OCI-LY3 (cell line): ENCODE results near the gene METTL1.

Experiments
- H2AFZ ChIP-seq: fragments of 200-600, 300-600 bp; shearing (Covaris generic); 2 replicates; pipeline ENCODE4 v1.6.0; 2014; ENCODE audit warnings: antibody characterized with exemption, low read depth, low read length
- H3K27ac ChIP-seq: fragments of 200-600, 300-600 bp; sonication (generic); 2 replicates; pipeline ENCODE4 v1.5.1; 2014; ENCODE audit warnings: mild to moderate bottlenecking, low read length, moderate library complexity, mixed read lengths
- H3K27me3 ChIP-seq: fragments of 200-600, 300-600 bp; sonication (generic); 2 replicates; pipeline ENCODE4 v1.6.1; 2014; ENCODE audit warnings: low read depth, low read length, mixed read lengths
- H3K36me3 ChIP-seq: fragments of 200-600, 300-600 bp; sonication (generic); replicated peaks from 2 replicates; pipeline ENCODE3; 2014; ENCODE audit warnings: low read depth, low read length, mixed read lengths
- H3K4me1 ChIP-seq: fragments of 300-600, 200-600 bp; sonication (generic); 2 replicates; pipeline ENCODE4 v1.6.1; 2014; ENCODE audit warnings: low read length, mixed read lengths
- H3K4me2 ChIP-seq: fragments of 200-600, 300-600 bp; sonication (generic); 2 replicates; pipeline ENCODE4 v1.6.1; 2014; ENCODE audit warnings: low read length, mixed read lengths
- H3K4me3 ChIP-seq: fragments of 300-600, 200-600 bp; sonication (generic); 2 replicates; pipeline ENCODE4 v1.5.1; 2014; ENCODE audit warnings: antibody characterized with exemption, mild to moderate bottlenecking, low read length, moderate library complexity
- H3K79me2 ChIP-seq: fragments of 300-600, 200-600 bp; shearing (Covaris generic); 2 replicates; pipeline ENCODE4 v1.6.1; 2014; ENCODE audit warnings: mild to moderate bottlenecking, low read length, mixed read lengths
- H3K9ac ChIP-seq: fragments of 300-600, 200-600 bp; shearing (Covaris generic); 2 replicates; pipeline ENCODE4 v1.6.0; 2014; ENCODE audit warnings: mild to moderate bottlenecking, low read length, moderate library complexity
- H3K9me3 ChIP-seq: fragments of 200-600, 300-600 bp; shearing (Covaris generic); 2 replicates; pipeline ENCODE4 v1.6.1; 2014; ENCODE audit warnings: low read length, mixed read lengths; ENCODE audit not compliant: insufficient read depth
- H4K20me1 ChIP-seq: fragments of 200-600, 300-600 bp; sonication (generic); 2 replicates; pipeline ENCODE4 v1.6.1; 2016; ENCODE audit warnings: low read length, mixed read lengths; ENCODE audit not compliant: insufficient read depth
- EZH2phosphoT487 ChIP-seq: fragments of 200-600 bp; shearing (Covaris generic); IDR thresholded peaks from 2 replicates; pipeline ENCODE4 v1.6.1; 2018; ENCODE audit warnings: antibody characterized with exemption, mixed run types, low read depth
- TF ChIP-seq, protein P1 (sequence below): fragments of 200-600, 300-600 bp; sonication (generic); IDR thresholded peaks from 2 replicates; pipeline ENCODE4 v1.5.1; 2014; ENCODE audit warnings: antibody characterized with exemption, low read length, low read depth

The METTL1 gene

DNA sequence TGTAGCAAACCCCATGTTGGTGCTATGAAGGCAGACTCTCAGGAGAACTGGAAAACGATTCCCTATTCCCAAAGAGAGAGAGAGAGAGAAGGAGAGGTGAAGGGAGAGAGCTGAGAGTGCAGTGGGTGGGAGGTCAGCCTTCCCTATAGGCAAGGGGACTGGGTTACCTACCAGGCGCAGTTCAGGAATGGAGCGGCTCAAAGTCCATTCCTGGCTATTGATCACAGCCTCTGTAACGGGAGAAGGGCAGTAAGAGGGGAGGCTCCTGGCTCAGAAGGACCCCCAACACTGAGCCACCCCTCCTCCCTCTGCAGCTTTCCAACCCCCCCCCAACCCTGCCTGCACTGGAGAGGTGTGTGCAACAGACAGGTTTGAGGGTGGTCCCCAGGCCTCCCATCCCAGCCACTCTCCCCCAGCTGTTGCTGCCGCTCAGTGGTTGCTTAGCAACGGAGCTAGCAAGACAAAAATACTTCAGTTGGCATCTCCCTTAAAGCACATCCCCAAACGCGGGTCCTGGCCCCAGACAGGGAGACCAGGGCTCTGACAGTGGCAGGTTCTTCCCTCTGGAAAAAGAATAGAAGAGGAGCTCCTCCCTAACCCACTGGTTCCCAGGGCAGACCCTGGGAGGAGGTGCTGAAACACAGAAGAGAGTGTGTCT, 36.6 kb downstream of the METTL1 start:
- no peak overlapping the region for H3K4me3 ChIP-seq
- no peak overlapping the region for H2AFZ ChIP-seq
- no peak overlapping the region for H3K27ac ChIP-seq
- no peaks in the 10 kb centered on the region for H3K9me3 ChIP-seq
- no peaks in the 10 kb centered on the region for H3K27me3 ChIP-seq
- peaks cover 5% of the 10 kb centered on the region for H3K36me3 ChIP-seq
- H4K20me1 ChIP-seq = no peaks in the 10 kb centered on the region
- H3K79me2 ChIP-seq = no peaks in the 10 kb centered on the region
- no peak overlapping the region for H3K4me2 ChIP-seq
- TF ChIP-seq, protein P1, sequence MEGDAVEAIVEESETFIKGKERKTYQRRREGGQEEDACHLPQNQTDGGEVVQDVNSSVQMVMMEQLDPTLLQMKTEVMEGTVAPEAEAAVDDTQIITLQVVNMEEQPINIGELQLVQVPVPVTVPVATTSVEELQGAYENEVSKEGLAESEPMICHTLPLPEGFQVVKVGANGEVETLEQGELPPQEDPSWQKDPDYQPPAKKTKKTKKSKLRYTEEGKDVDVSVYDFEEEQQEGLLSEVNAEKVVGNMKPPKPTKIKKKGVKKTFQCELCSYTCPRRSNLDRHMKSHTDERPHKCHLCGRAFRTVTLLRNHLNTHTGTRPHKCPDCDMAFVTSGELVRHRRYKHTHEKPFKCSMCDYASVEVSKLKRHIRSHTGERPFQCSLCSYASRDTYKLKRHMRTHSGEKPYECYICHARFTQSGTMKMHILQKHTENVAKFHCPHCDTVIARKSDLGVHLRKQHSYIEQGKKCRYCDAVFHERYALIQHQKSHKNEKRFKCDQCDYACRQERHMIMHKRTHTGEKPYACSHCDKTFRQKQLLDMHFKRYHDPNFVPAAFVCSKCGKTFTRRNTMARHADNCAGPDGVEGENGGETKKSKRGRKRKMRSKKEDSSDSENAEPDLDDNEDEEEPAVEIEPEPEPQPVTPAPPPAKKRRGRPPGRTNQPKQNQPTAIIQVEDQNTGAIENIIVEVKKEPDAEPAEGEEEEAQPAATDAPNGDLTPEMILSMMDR = no peak
- TF ChIP-seq EZH2phosphoT487 = no peak
- no peak overlapping the region for H3K9ac ChIP-seq
- H3K4me1 ChIP-seq = no peaks in the 10 kb centered on the region

DNA sequence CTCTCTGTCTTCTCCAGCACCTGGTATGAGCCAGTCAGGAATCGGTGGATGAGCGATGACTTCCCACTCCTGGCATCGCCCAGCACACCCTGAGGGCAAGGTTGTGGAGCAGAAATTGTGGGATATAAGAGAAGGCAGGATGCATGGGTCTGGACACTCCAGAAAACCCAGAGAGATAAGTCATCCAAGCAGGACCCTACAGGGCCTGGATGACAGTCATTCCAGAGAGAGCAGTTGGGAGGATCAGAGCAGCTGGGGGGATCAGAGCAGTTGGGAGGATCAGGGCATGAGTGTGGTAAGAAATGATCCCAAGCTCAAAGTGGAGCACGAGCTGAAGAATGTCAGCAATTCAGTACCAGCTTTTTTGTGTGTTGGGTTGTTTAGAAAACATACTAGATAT, 37.3 kb downstream of the METTL1 start:
- Histone ChIP-seq H3K27me3 (no peaks in the 10 kb centered on the region), H3K9me3 (no peaks in the 10 kb centered on the region), H3K4me3 (no peak overlapping the region), H3K4me1 (no peaks in the 10 kb centered on the region), H3K9ac (no peak overlapping the region), H3K79me2 (no peaks in the 10 kb centered on the region), H3K36me3 (peaks cover 8% of the 10 kb centered on the region), H3K27ac (no peak overlapping the region), H2AFZ (no peak overlapping the region), H3K4me2 (no peak overlapping the region), H4K20me1 (no peaks in the 10 kb centered on the region)
- TF ChIP-seq EZH2phosphoT487 = no peak
- TF ChIP-seq, protein P1 = no peak

DNA sequence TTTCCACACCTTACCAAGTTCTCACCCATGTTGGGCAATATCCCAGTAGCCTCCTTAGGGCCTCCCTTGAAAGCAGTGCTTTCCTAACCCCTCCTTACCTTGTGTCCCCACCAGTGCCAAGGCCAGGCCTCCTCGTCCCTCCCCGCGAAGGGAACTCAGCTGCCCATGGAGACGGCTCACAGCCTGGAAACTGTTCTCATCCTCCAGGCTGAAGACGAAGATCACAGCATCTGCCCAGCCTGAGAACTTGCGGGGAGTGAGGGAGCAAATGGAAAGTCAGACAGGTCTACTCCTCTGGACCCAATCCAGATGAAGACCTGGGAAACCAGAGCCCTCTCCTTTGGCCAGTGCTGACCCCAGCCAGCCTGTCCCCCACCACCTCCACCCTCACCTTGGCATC, 38.0 kb downstream of the METTL1 start:
- Histone ChIP-seq H3K9me3 (no peaks in the 10 kb centered on the region), H2AFZ (no peak overlapping the region), H3K27me3 (no peaks in the 10 kb centered on the region), H3K79me2 (no peaks in the 10 kb centered on the region), H4K20me1 (no peaks in the 10 kb centered on the region), H3K36me3 (peaks cover 8% of the 10 kb centered on the region), H3K27ac (no peak overlapping the region), H3K9ac (no peak overlapping the region), H3K4me2 (no peak overlapping the region), H3K4me1 (no peaks in the 10 kb centered on the region), H3K4me3 (no peak overlapping the region)
- TF ChIP-seq, protein P1 = no peak
- TF ChIP-seq EZH2phosphoT487 = no peak

DNA sequence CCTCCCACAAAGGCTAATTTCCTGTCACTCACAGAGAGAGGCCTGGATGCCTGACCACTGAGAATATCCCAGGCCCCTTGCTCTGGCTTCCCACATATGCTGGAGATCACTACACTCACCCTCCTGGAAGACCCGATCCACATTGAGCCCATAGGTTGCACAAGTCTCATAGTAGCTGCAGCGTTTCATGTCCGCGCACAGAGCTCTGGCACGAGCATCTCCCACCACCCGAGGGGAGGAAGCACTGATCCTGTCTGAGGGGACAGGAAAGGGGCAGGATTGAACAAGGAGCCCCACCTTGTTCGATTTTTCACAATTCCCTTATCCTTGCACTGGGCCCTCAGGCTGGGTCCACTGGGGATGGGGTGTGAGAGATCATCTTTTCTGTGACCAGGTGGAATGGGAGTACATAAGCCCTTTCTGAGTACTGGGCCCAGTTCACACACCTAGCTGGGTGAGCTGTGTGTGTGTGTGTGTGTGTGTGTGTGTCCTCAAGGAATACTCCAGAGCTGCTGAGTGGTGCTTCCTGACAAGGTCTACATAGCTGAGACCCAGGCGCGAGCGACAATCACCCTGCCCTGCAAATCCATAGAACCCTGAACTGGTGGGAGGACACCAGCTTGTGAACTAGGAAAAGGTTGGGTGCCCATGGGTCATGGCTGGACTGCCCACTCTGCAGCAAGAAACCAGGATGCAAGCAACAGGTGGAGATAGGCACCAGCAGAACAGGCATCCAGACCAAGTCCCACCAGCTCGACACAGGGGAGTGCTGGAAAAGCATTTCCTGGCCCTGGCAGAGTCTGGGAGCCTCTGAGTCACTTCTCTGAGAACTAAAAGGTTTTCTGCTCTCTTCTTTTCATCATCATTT, 38.9 kb downstream of the METTL1 start:
- Histone ChIP-seq H3K4me3 (no peak overlapping the region), H3K27me3 (no peaks in the 10 kb centered on the region), H2AFZ (no peak overlapping the region), H3K9me3 (no peaks in the 10 kb centered on the region), H3K9ac (no peak overlapping the region), H4K20me1 (no peaks in the 10 kb centered on the region), H3K4me1 (no peaks in the 10 kb centered on the region), H3K36me3 (peaks cover 8% of the 10 kb centered on the region), H3K4me2 (no peak overlapping the region), H3K27ac (no peak overlapping the region), H3K79me2 (no peaks in the 10 kb centered on the region)
- TF ChIP-seq, protein P1 = no peak
- TF ChIP-seq EZH2phosphoT487 = no peak
